Measurements from ENCODE around the gene MMP17. TPM values are rescaled to one million over a fixed set of nuclear protein-coding genes. Genes with fewer than 3 reads are reported as not detected.
A peak's percentile ranks its signal among the peaks of the same experiment; 100 is the strongest.

MMP17 gene
- total RNA-seq, 4 donors from 2014 or later, result 2.6 to 23.6 (median 12.4) TPM

DNA sequence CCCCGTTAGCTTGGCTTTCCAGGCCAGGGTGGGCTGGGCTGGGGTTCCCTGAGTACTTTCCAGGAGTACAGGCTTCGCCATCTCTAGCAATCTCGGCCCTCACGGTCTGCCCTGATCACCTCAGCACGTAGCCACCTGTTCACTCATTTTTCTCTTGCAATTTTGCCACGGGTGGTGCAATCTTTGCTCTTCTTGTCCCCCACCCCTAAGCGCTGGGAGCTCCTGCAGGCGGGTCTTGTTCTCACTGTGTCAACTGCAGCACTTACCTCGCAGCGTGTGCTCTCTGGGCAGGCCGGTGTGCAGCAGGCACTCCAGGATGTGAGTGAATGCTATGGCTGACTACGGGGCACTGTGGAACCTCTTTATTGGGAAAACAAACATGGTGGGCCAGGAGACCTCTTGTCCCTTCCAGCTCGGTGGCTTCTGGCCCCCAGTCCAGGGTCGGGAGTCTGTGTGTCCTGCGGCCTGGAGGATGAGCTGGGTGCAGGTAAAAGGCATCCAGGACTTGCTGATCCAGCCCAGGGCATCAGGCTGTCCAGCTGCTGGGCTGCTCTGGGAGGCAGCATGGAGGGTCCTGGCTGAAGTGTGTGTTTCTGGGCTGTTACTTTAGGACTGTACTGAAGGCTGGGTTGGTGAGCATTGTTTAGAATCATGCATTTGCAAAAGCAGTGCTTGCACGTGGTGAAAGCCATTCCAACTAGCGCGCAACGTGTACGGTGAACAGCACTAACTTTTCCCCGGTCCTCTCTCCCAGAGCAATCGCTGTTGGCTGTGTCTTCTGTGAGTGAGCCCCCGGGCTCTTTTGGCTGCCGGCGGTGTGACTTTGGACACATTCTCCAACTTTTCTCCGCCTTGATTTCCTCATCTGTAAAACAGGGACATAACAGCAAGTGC is 64.8 kb downstream of the MMP17 start:
- intact Hi-C loops (cut with DNase I; ENCODE audit: low total_unique reads), result no loop called here
- Histone ChIP-seq H3K9me3 (no peaks in the 10 kb centered on the region), H3K4me3 (no peak overlapping the region), H3K27ac (peak overlapping the region in 3 of 4 donors; percentile 93 to 95 (median 94)), H3K4me1 (peaks cover 9 to 22% (median 15%) of the 10 kb centered on the region in 4 donors), H3K27me3 (no peaks in the 10 kb centered on the region), H3K36me3 (no peaks in the 10 kb centered on the region)
- no peak for TF ChIP-seq POLR2AphosphoS5 (IDR thresholded peaks at IDR 0.05)
- TF ChIP-seq POLR2A (IDR thresholded peaks at IDR 0.05), result no peak
- no peak for TF ChIP-seq EP300 (IDR thresholded peaks at IDR 0.05; ENCODE audit: low read depth)
- 80% methylated on average over 26 of the region's 26 CpGs; no CpG with 5 or more reads in 1 of the 2 donors for WGBS, 2 donors (ENCODE audit: low coverage in 1 of 2)
- DNase-seq, result no peak
- in situ Hi-C loops (cut with MboI; ENCODE audit: low pct_ligation_motif_present in 1 of 4, low pct_unique_long_range_greater_than_20kb in 1 of 4, low sequenced_read_pairs in 3 of 4), result no loop called here

DNA sequence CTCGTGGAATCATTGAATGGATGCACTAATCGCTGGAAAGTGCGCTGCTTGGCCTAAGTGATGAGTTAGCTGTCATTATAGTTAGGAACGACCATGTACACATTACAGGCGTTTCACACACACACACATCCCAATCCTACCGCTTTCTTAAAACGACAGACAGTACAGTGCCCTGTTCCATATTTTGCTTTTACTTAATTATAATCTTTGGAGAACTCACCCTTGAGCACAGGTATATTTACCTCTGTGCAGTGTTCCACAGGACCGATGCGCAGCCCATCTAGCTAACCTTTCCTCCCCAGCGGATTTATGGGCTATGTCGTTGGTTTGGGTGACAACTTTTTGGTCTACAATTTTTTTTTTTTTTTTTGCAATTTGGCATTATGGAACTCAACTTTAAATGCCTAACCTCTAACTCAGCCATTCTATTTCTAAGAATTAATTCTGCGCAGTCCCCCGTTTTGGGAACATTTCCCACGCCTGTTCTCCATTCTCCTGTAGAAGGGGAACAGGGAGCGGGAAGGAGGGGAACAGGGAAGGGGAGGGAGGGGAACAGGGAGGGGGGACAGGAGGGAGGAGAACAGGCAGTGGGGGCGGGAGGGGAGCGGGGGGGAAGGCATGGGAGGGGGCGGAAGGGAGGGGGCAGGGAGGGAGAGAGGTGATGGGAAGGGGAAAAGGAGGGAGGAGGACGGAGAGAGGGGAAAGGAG is 65.6 kb downstream of the MMP17 start:
- in situ Hi-C loops (cut with MboI; ENCODE audit: low pct_ligation_motif_present in 1 of 4, low pct_unique_long_range_greater_than_20kb in 1 of 4, low sequenced_read_pairs in 3 of 4) (no loop called here), intact Hi-C loops (cut with DNase I; ENCODE audit: low total_unique reads) (loop anchor here (2.0 kb wide), 1 partner anchor 35 kb away; the partner anchor contains the start of gene PUS1)
- Histone ChIP-seq H3K4me1 (peaks cover 9 to 22% (median 15%) of the 10 kb centered on the region in 4 donors), H3K27me3 (no peaks in the 10 kb centered on the region), H3K9me3 (no peaks in the 10 kb centered on the region), H3K4me3 (peak overlapping the region in 3 of 4 donors; percentile 60 to 89 (median 64)), H3K36me3 (no peaks in the 10 kb centered on the region), H3K27ac (peak overlapping the region; percentile 93 to 98 (median 94))
- no peak for TF ChIP-seq POLR2AphosphoS5 (IDR thresholded peaks at IDR 0.05)
- no peak for TF ChIP-seq POLR2A (IDR thresholded peaks at IDR 0.05)
- TF ChIP-seq, protein P1, sequence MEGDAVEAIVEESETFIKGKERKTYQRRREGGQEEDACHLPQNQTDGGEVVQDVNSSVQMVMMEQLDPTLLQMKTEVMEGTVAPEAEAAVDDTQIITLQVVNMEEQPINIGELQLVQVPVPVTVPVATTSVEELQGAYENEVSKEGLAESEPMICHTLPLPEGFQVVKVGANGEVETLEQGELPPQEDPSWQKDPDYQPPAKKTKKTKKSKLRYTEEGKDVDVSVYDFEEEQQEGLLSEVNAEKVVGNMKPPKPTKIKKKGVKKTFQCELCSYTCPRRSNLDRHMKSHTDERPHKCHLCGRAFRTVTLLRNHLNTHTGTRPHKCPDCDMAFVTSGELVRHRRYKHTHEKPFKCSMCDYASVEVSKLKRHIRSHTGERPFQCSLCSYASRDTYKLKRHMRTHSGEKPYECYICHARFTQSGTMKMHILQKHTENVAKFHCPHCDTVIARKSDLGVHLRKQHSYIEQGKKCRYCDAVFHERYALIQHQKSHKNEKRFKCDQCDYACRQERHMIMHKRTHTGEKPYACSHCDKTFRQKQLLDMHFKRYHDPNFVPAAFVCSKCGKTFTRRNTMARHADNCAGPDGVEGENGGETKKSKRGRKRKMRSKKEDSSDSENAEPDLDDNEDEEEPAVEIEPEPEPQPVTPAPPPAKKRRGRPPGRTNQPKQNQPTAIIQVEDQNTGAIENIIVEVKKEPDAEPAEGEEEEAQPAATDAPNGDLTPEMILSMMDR (IDR thresholded peaks at IDR 0.05), result no peak
- no peak for TF ChIP-seq EP300 (IDR thresholded peaks at IDR 0.05; ENCODE audit: low read depth)
- WGBS, 2 donors (ENCODE audit: low coverage in 1 of 2), result 38 to 49% methylated on average over 13 to 15 of the region's 19 CpGs
- DNase-seq, result no peak

DNA sequence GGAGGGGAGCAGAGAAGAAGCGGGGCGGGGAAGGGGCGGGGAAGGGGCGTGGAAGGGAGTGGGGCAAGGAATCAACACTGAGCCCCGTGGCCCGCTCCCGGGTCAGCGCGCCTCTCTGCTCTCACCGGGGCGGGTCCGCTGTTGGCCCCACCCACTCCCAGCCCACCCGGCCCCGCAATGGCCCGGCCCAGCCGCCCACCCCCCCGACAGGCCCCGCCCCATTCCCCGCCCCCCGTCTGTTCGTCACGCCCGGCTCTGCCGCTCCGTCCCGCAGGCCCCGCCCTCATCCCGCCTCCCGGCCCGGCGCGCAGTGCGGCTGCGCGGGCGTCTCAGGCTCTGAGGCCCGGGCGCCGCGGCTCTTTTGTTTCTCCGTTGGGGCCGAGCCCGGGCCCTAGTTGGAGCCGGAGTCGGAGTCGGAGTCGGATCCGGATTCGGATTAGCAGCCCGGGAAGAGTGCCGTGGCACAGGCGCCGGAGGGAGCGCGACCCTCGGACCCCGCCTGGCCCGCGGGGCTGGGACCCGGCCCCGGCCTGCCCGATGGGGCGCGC is 66.2 kb downstream of the MMP17 start, which contains the start of gene ULK1:
Gene ULK1, plus strand, starts transcription at position 310 of the 548 bp plus-strand sequence. CDS start 380 bp downstream, outside the sequence.
- peak; percentile 95 for DNase-seq
- H3K9me3 ChIP-seq, result no peaks in the 10 kb centered on the region
- H3K4me1 ChIP-seq, result peaks cover 9 to 22% (median 15%) of the 10 kb centered on the region in 4 donors
- peak within 1 kb of the TSS; percentile 93 to 98 (median 94) for H3K27ac ChIP-seq
- WGBS, 2 donors (ENCODE audit: low coverage in 1 of 2), result 0 to 5% methylated on average over 5 to 9 of the region's 64 CpGs
- in situ Hi-C loops (cut with MboI; ENCODE audit: low pct_ligation_motif_present in 1 of 4, low pct_unique_long_range_greater_than_20kb in 1 of 4, low sequenced_read_pairs in 3 of 4) (no loop called here), intact Hi-C loops (cut with DNase I; ENCODE audit: low total_unique reads) (loop anchor here (2.0 kb wide), 1 partner anchor 34 kb away; the partner anchor contains the start of gene PUS1)
- H3K4me3 ChIP-seq, result peak within 1 kb of the TSS; percentile 60 to 90 (median 76)
- no peaks in the 10 kb centered on the region for H3K27me3 ChIP-seq
- H3K36me3 ChIP-seq, result no peaks in the 10 kb centered on the region
- TF ChIP-seq POLR2AphosphoS5 (IDR thresholded peaks at IDR 0.05) (peak; percentile 90 to 94 (median 90)), POLR2A (IDR thresholded peaks at IDR 0.05) (peak; percentile 86), EP300 (IDR thresholded peaks at IDR 0.05; ENCODE audit: low read depth) (no peak)
- TF ChIP-seq, protein P1 (IDR thresholded peaks at IDR 0.05), result no peak

DNA sequence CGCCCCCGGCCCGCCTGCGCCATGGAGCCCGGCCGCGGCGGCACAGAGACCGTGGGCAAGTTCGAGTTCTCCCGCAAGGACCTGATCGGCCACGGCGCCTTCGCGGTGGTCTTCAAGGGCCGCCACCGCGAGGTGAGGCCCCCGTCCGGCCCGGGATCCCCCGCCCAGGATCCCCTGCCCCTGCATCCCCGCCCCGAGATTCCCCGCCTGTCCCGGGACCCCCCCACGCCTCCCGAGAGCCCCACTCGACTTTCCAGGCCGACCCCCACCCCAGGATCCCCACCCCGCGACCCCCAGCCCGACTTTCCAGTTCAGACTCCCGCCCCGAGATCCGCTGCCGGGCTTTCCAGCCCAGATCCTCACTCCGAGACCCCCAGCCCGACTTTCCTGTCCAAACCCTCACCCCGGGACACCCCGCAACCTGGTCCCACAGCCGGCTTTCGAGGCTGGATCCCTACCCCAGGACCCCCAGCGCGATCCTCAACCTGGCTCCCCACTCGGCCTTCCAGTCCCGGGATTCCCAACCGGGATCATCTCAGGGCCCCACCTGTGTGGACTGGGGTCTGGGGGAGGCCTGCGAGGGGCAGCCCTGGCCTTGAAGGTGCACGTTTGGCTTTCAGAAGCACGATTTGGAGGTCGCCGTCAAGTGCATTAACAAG is 66.9 kb downstream of the MMP17 start:
- DNase-seq, result peak; percentile 31
- 2% methylated on average over 40 of the region's 54 CpGs; no CpG with 5 or more reads in 1 of the 2 donors for WGBS, 2 donors (ENCODE audit: low coverage in 1 of 2)
- Histone ChIP-seq H3K4me3 (peak overlapping the region; percentile 60 to 90 (median 76)), H3K9me3 (no peaks in the 10 kb centered on the region), H3K4me1 (peaks cover 9 to 22% (median 15%) of the 10 kb centered on the region in 4 donors), H3K27ac (peak overlapping the region; percentile 93 to 98 (median 94)), H3K27me3 (no peaks in the 10 kb centered on the region), H3K36me3 (no peaks in the 10 kb centered on the region)
- in situ Hi-C loops (cut with MboI; ENCODE audit: low pct_ligation_motif_present in 1 of 4, low pct_unique_long_range_greater_than_20kb in 1 of 4, low sequenced_read_pairs in 3 of 4), result no loop called here
- intact Hi-C loops (cut with DNase I; ENCODE audit: low total_unique reads), result loop anchor here (1.0 to 2.0 kb wide), 2 partner anchors 34 to 54 kb away; partner anchors contain the start of genes EP400 and PUS1
- TF ChIP-seq POLR2AphosphoS5 (IDR thresholded peaks at IDR 0.05) (no peak), EP300 (IDR thresholded peaks at IDR 0.05; ENCODE audit: low read depth) (no peak), POLR2A (IDR thresholded peaks at IDR 0.05) (no peak)
- TF ChIP-seq, protein P1 (IDR thresholded peaks at IDR 0.05), result no peak
